Cardiac muscle cell (in vitro differentiated cells and primary cell): ENCODE measurements around the gene YPEL1. TPM values are rescaled to one million over a fixed set of nuclear protein-coding genes. Genes with fewer than 3 reads are reported as not detected.
A peak's percentile ranks its signal among the peaks of the same experiment; 100 is the strongest.

Source experiments
- DNase-seq, 2 donors: peaks; one replicate each; pipeline versions ENCODE4 v3.0.0 to v3.0.0-alpha.2; 2010 to 2017; ENCODE audit warnings: low read depth in 1 of 2, low spot score in 1 of 2
- H3K27ac ChIP-seq: fragments of 200-600 bp; sonication (generic); 2 replicates; pipeline ENCODE4 v1.5.1; 2016
- H3K27me3 ChIP-seq: fragments of 200-600 bp; sonication (generic); 2 replicates; pipeline ENCODE4 v1.6.0; 2016; ENCODE audit warnings: control low read depth
- H3K36me3 ChIP-seq: fragments of 200-600 bp; sonication (generic); 2 replicates; pipeline ENCODE4 v1.5.1; 2016; ENCODE audit warnings: control low read depth
- H3K4me1 ChIP-seq: fragments of 200-600 bp; sonication (generic); 2 replicates; pipeline ENCODE4 v1.8.1; 2017; ENCODE audit warnings: low read depth, mild to moderate bottlenecking, mixed run types
- H3K4me3 ChIP-seq: fragments of 200-600 bp; sonication (generic); 2 replicates; pipeline ENCODE4 v1.5.1; 2016; ENCODE audit warnings: mild to moderate bottlenecking
- H3K9me3 ChIP-seq: fragments of 200-600 bp; sonication (generic); 2 replicates; pipeline ENCODE4 v1.5.1; 2017; ENCODE audit warnings: low read depth, mild to moderate bottlenecking, control low read depth
- CTCF ChIP-seq: IDR thresholded peaks from 2 replicates; pipeline ENCODE4 v1.5.1; 2012; ENCODE audit warnings: low read depth, mild to moderate bottlenecking, low read length
- polyA plus RNA-seq: library from polyadenylated mRNA; unstranded; fragments of >200 nt; fragmentation: Nextera tagmentation; extraction: Ambion mirVana; gene quantifications from 2 replicates; pipeline ENCODE4 v1.2.1, GENCODE V29; 2016
- total RNA-seq: library from RNA; depleted of rRNA; stranded (reverse); fragments of >200 nt; gene quantifications from 2 replicates; pipeline ENCODE4 v1.2.3, GENCODE V29; 2016

YPEL1 gene
- total and polyA plus RNA-seq, 2 experiments from 2014 or later: 20.4 to 22.4 TPM

GRCh38 chr22:21758091-21758864 is 22.7 kb upstream of the YPEL1 start:
- Histone ChIP-seq H3K27ac (no peak overlapping the region), H3K27me3 (no peaks in the 10 kb centered on the region), H3K4me1 (peaks cover 13% of the 10 kb centered on the region)

DNA sequence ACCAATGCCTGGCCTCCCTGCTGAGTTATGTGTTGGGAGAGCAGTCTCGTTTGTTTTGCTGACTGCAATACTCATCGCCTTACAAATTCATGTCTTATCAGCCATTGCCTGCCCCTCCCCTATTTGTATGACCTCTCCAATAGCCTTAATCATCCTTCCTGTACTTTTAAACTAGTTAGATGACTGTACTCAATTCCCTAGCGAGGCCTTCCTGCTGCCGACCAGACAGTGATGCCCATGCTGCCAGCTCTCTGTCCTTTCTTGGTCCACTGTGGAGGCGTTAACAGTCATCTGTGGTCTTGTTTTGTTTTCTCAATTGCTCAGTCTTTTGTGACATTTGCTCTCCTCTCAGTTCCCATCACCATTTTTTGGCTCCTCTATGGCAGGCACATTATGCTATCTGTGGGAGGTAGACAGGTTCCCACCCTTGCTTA is 20.3 kb upstream of the YPEL1 start:
- Histone ChIP-seq H3K27ac (no peak overlapping the region), H3K36me3 (peaks cover 9% of the 10 kb centered on the region), H3K27me3 (no peaks in the 10 kb centered on the region), H3K9me3 (no peaks in the 10 kb centered on the region), H3K4me1 (peaks cover 23% of the 10 kb centered on the region), H3K4me3 (no peak overlapping the region)
- no peak for TF ChIP-seq CTCF
- peak in 1 of 2 donors; percentile 64 for DNase-seq

More at GRCh38 chr22:21758091-21758864, 22.7 kb upstream of the YPEL1 start:
- Histone ChIP-seq H3K9me3 (no peaks in the 10 kb centered on the region), H3K36me3 (peaks cover 22% of the 10 kb centered on the region), H3K4me3 (no peak overlapping the region)
- DNase-seq: peak in 1 of 2 donors; percentile 31
- no peak for TF ChIP-seq CTCF

GRCh38 chr22:21754523-21754922 is 18.9 kb upstream of the YPEL1 start:
- Histone ChIP-seq H3K27ac (peak overlapping the region; percentile 78), H3K36me3 (no peaks in the 10 kb centered on the region), H3K4me1 (peaks cover 23% of the 10 kb centered on the region), H3K9me3 (no peaks in the 10 kb centered on the region), H3K4me3 (no peak overlapping the region), H3K27me3 (no peaks in the 10 kb centered on the region)
- peak in 1 of 2 donors; percentile 58 for DNase-seq
- TF ChIP-seq CTCF: no peak

- no peaks in the 10 kb centered on the region for H3K27me3 ChIP-seq
- H3K4me3 ChIP-seq: no peak overlapping the region
- H3K36me3 ChIP-seq: no peaks in the 10 kb centered on the region
- H3K9me3 ChIP-seq: no peaks in the 10 kb centered on the region
- H3K27ac ChIP-seq: no peak overlapping the region
- H3K4me1 ChIP-seq: peaks cover 23% of the 10 kb centered on the region
- DNase-seq: no peak
- TF ChIP-seq CTCF: no peak
These were observed 17.9 kb upstream of the YPEL1 start for GRCh38 chr22:21753374-21754111.

- no peak overlapping the region for H3K4me3 ChIP-seq
- H3K9me3 ChIP-seq: no peaks in the 10 kb centered on the region
- H3K27me3 ChIP-seq: no peaks in the 10 kb centered on the region
- no peak for DNase-seq
- peak overlapping the region; percentile 58 for H3K27ac ChIP-seq
- TF ChIP-seq CTCF: no peak
- H3K36me3 ChIP-seq: no peaks in the 10 kb centered on the region
- peaks cover 23% of the 10 kb centered on the region for H3K4me1 ChIP-seq
These were observed 16.7 kb upstream of the YPEL1 start for GRCh38 chr22:21752276-21752675.
